Measurements from ENCODE around the gene PHACTR4. TPM values are rescaled to one million over a fixed set of nuclear protein-coding genes. Genes with fewer than 3 reads are reported as not detected.

The PHACTR4 gene
- total RNA-seq, 1 experiment from 2014 or later: 9.1 TPM

DNA sequence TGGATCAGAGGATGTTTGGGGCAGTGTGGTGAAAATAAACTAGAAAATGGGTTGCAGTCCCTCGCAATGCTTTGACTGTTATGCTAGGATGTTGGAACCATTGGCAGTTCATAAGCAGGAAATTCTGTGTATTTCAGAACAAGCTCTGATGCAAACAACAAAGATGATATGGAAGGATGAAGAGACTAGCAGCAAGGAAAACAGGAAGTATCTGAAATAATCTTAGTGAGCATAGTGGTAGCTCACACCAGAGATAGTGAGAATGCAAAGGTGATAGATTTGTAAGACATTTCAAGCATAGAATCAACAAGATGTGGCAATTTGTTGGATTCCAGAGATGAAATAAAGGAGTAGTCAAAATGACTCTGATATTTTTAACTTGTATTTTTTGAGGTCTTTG, 125.2 kb downstream of the PHACTR4 start:
- Histone ChIP-seq H3K9me2 (replicated peaks; ENCODE audit: low read length) (no peaks in the 10 kb centered on the region), H3K9me3 (ENCODE audit: low read length) (no peaks in the 10 kb centered on the region), H3K4me2 (ENCODE audit: low read length) (no peak overlapping the region), H3K36me3 (ENCODE audit: low read depth, low read length) (peaks cover 24% of the 10 kb centered on the region; the same call in 1 of the 2 replicates), H3K9ac (ENCODE audit: low read length) (no peak overlapping the region), H3K79me2 (ENCODE audit: low read length) (no peaks in the 10 kb centered on the region), H3K4me1 (ENCODE audit: insufficient read depth, low read length) (no peaks in the 10 kb centered on the region), H3F3A (ENCODE audit: low read length, unreplicated experiment) (no peaks in the 10 kb centered on the region), H2AFZ (ENCODE audit: low read length) (no peak overlapping the region), H3K27ac (ENCODE audit: low read length) (no peak overlapping the region), H3K4me3 (ENCODE audit: low read length) (no peak overlapping the region), H3K27me3 (ENCODE audit: low read length) (no peaks in the 10 kb centered on the region), H4K20me1 (ENCODE audit: low read length) (no peaks in the 10 kb centered on the region)
- POLR2A ChIA-PET (ENCODE audit: unreplicated experiment): no interaction called here
- DNase-seq: no peak
- intact Hi-C loops (cut with micrococcal nuclease): no loop called here
- no peak for TF ChIP-seq EZH2 (IDR thresholded peaks at IDR 0.05; ENCODE audit: low read length, unreplicated experiment)
- TF ChIP-seq, protein P1, sequence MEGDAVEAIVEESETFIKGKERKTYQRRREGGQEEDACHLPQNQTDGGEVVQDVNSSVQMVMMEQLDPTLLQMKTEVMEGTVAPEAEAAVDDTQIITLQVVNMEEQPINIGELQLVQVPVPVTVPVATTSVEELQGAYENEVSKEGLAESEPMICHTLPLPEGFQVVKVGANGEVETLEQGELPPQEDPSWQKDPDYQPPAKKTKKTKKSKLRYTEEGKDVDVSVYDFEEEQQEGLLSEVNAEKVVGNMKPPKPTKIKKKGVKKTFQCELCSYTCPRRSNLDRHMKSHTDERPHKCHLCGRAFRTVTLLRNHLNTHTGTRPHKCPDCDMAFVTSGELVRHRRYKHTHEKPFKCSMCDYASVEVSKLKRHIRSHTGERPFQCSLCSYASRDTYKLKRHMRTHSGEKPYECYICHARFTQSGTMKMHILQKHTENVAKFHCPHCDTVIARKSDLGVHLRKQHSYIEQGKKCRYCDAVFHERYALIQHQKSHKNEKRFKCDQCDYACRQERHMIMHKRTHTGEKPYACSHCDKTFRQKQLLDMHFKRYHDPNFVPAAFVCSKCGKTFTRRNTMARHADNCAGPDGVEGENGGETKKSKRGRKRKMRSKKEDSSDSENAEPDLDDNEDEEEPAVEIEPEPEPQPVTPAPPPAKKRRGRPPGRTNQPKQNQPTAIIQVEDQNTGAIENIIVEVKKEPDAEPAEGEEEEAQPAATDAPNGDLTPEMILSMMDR (conservative IDR thresholded peaks at IDR 0.05; ENCODE audit: low read depth, low read length): no peak
- TF ChIP-seq EZH2phosphoT487 (IDR thresholded peaks at IDR 0.05; ENCODE audit: borderline replicate concordance, low read length): no peak
- no TSS peak for BruUV-seq (replicated peaks)
- ATAC-seq: no peak
- CTCF ChIA-PET: no interaction called here

DNA sequence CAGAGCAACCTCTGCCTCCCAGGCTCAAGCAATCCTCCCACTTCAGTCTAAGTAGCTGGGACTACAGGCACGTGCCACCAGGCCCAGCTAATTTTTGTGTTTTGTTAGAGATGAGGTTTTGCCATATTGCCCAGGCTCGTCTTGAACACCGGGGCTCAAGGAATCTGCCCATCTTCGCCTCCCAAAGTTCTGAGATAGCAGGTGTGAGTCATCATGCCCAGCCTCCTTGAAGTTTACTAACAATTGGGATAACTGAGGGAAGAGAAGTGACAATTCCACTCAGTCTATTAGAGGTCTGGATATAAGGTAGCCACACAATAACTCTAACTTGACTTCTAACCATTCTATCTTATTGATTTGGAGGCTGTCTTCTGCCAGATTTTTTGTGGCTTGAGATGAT, 130.0 kb downstream of the PHACTR4 start:
- no peak overlapping the region for H3K27ac ChIP-seq (ENCODE audit: low read length)
- no peak overlapping the region for H3K9ac ChIP-seq (ENCODE audit: low read length)
- no peaks in the 10 kb centered on the region for H3K9me2 ChIP-seq (replicated peaks; ENCODE audit: low read length)
- H3K4me1 ChIP-seq (ENCODE audit: insufficient read depth, low read length): peaks cover 14% of the 10 kb centered on the region
- ChIA-PET POLR2A (ENCODE audit: unreplicated experiment) (no interaction called here), CTCF (no interaction called here)
- ATAC-seq (no peak), DNase-seq (no peak)
- peaks cover 8% of the 10 kb centered on the region; the same call in 1 of the 2 replicates for H3K36me3 ChIP-seq (ENCODE audit: low read depth, low read length)
- no peaks in the 10 kb centered on the region for H3F3A ChIP-seq (ENCODE audit: low read length, unreplicated experiment)
- intact Hi-C loops (cut with micrococcal nuclease): no loop called here
- no peak for TF ChIP-seq EZH2phosphoT487 (IDR thresholded peaks at IDR 0.05; ENCODE audit: borderline replicate concordance, low read length)
- no peaks in the 10 kb centered on the region for H3K9me3 ChIP-seq (ENCODE audit: low read length)
- no peak overlapping the region for H3K4me2 ChIP-seq (ENCODE audit: low read length)
- no peak overlapping the region for H3K4me3 ChIP-seq (ENCODE audit: low read length)
- no peaks in the 10 kb centered on the region for H3K27me3 ChIP-seq (ENCODE audit: low read length)
- H2AFZ ChIP-seq (ENCODE audit: low read length): no peak overlapping the region
- H3K79me2 ChIP-seq (ENCODE audit: low read length): no peaks in the 10 kb centered on the region
- no TSS peak for BruUV-seq (replicated peaks)
- H4K20me1 ChIP-seq (ENCODE audit: low read length): no peaks in the 10 kb centered on the region

DNA sequence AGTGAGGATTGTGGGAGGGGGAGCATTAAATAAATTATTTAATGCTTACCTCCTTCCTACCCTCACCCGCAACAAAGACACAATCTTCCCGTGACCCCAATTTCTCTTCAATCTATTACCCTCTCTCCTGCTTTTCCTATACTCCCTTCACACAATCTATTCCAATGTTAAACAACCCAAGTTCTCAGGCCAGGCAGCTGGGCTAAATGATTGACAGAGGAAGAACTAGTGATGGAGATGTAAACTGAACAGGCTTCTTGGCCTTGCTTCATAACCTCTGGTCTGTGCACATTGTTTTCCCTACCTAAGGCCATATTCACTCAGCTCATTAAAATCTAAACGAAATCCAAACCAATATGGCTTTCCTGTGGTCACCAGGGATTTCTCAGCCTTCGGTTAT, 132.4 kb downstream of the PHACTR4 start:
- no peak overlapping the region for H3K9ac ChIP-seq (ENCODE audit: low read length)
- peaks cover 10% of the 10 kb centered on the region for H3K36me3 ChIP-seq (ENCODE audit: low read depth, low read length)
- H3K4me2 ChIP-seq (ENCODE audit: low read length): no peak overlapping the region
- TF ChIP-seq EZH2phosphoT487 (IDR thresholded peaks at IDR 0.05; ENCODE audit: borderline replicate concordance, low read length) (no peak), EZH2 (IDR thresholded peaks at IDR 0.05; ENCODE audit: low read length, unreplicated experiment) (no peak)
- TF ChIP-seq, protein P1 (conservative IDR thresholded peaks at IDR 0.05; ENCODE audit: low read depth, low read length): no peak
- no peak overlapping the region for H2AFZ ChIP-seq (ENCODE audit: low read length)
- H3F3A ChIP-seq (ENCODE audit: low read length, unreplicated experiment): peaks cover 9% of the 10 kb centered on the region
- H4K20me1 ChIP-seq (ENCODE audit: low read length): peaks cover under 1% of the 10 kb centered on the region; the same call in 1 of the 2 replicates
- no peaks in the 10 kb centered on the region for H3K9me3 ChIP-seq (ENCODE audit: low read length)
- ChIA-PET CTCF (no interaction called here), POLR2A (ENCODE audit: unreplicated experiment) (no interaction called here)
- no peak overlapping the region for H3K27ac ChIP-seq (ENCODE audit: low read length)
- BruUV-seq (replicated peaks): no TSS peak
- no peaks in the 10 kb centered on the region for H3K9me2 ChIP-seq (replicated peaks; ENCODE audit: low read length)
- H3K79me2 ChIP-seq (ENCODE audit: low read length): peaks cover 22% of the 10 kb centered on the region
- peaks cover 14% of the 10 kb centered on the region for H3K4me1 ChIP-seq (ENCODE audit: insufficient read depth, low read length)
- DNase-seq (no peak), ATAC-seq (no peak)
- intact Hi-C loops (cut with micrococcal nuclease): no loop called here
- H3K27me3 ChIP-seq (ENCODE audit: low read length): no peaks in the 10 kb centered on the region
- H3K4me3 ChIP-seq (ENCODE audit: low read length): no peak overlapping the region
